Fibroblast of lung (primary cell): ENCODE measurements around the gene EIF1AY.

ENCODE experiments used
- CTCF ChIP-seq, 2 donors: IDR thresholded peaks in 1 of 2; conservative IDR thresholded peaks in 1 of 2; 1 replicate in 1 of 2; 2 replicates in 1 of 2; pipeline ENCODE4 v1.5.1; 2011 to 2012; ENCODE audit warnings: low read length in 2 of 2, control low read depth in 1 of 2, inconsistent platforms in 1 of 2, low read depth in 1 of 2, mild to moderate bottlenecking in 1 of 2
- EZH2 ChIP-seq: IDR thresholded peaks from 2 replicates; pipeline ENCODE4 v1.5.1; 2012; ENCODE audit warnings: low read length, control low read depth, mild to moderate bottlenecking; ENCODE audit errors: missing control alignments

GRCh38 chrY:20586161-20586560 lies 10.6 kb downstream of the EIF1AY start:
- TF ChIP-seq CTCF (conservative IDR thresholded peaks at IDR 0.05 in 1 of 2, IDR thresholded peaks at IDR 0.05 in 1 of 2; ENCODE audit: low read depth in 1 of 2, low read length in 2 of 2): no peak
- TF ChIP-seq EZH2: no peak
